Measurements from ENCODE around the gene EPHB1. TPM values are rescaled to one million over a fixed set of nuclear protein-coding genes. Genes with fewer than 3 reads are reported as not detected.

Gene EPHB1
- polyA plus RNA-seq, 1 donor from 2014 or later = 18.7 TPM

DNA sequence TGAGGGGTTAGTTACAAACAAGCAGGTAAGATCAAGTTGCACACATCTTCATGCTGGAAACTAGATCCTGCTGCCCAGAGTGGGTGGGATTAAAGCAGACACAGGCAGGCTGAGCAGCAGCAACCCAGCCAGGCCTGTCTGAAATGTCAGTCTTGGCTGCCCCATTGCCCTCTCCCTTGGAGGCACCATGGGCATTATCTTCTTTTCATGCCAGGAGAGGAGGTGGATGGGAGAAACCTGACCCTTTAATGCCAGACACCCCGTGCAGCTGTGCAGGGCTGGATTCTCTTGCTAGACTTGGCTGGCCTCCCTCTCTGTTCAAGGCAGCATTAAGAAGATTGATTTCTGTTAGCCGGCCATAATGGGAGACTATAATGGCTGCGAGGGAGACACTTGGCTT lies 23.0 kb upstream of the EPHB1 start:
- H3K36me3 ChIP-seq (ENCODE audit: insufficient read depth, low read length) = no peaks in the 10 kb centered on the region
- no peak overlapping the region for H3K27ac ChIP-seq (ENCODE audit: low read length)
- H3K79me2 ChIP-seq (replicated peaks; ENCODE audit: insufficient read depth, low read length) = no peaks in the 10 kb centered on the region
- H3K9me3 ChIP-seq (ENCODE audit: low read length) = no peaks in the 10 kb centered on the region
- no peaks in the 10 kb centered on the region for H4K20me1 ChIP-seq (ENCODE audit: insufficient read depth)
- no peak overlapping the region for H3K9ac ChIP-seq (ENCODE audit: low read length)
- TF ChIP-seq RAD21 (conservative IDR thresholded peaks at IDR 0.05) (no peak), EP300 (conservative IDR thresholded peaks at IDR 0.05; ENCODE audit: poor library complexity, severe bottlenecking) (no peak)
- no peak overlapping the region for H2AFZ ChIP-seq (ENCODE audit: low read depth, low read length)
- H3K27me3 ChIP-seq (ENCODE audit: insufficient read depth, low read depth, low read length) = no peaks in the 10 kb centered on the region
- no peaks in the 10 kb centered on the region for H3F3A ChIP-seq (ENCODE audit: insufficient read depth, low read length, poor library complexity, severe bottlenecking)
- H3K9me2 ChIP-seq (ENCODE audit: insufficient read depth, low read length) = no peaks in the 10 kb centered on the region
- no peak overlapping the region for H3K4me3 ChIP-seq (ENCODE audit: low read length)
- H3K4me2 ChIP-seq (ENCODE audit: low read length) = no peak overlapping the region

DNA sequence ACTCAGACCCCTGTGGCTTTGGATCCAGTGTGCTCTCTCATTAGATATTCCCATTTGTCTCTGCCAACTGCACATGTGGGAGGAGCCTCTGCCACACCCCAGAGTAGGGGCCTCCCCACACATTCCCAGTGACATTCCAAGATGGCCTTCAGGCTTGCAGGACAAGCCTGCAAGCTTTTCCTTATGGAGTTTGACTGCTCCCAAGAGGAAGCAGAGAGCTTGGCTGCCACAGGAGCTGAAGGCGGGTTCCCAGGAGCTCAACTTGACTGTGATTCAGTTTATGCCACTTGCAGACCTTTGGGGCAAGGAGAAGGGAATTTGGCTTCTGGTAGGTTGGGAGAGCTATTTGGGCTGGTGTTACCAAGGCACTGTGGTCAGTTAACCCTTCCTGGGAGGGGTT lies 22.5 kb upstream of the EPHB1 start:
- Histone ChIP-seq H3K36me3 (ENCODE audit: insufficient read depth, low read length) (no peaks in the 10 kb centered on the region), H2AFZ (ENCODE audit: low read depth, low read length) (no peak overlapping the region), H3K9ac (ENCODE audit: low read length) (no peak overlapping the region), H4K20me1 (ENCODE audit: insufficient read depth) (no peaks in the 10 kb centered on the region), H3K9me3 (ENCODE audit: low read length) (no peaks in the 10 kb centered on the region), H3K27me3 (ENCODE audit: insufficient read depth, low read depth, low read length) (no peaks in the 10 kb centered on the region), H3K4me2 (ENCODE audit: low read length) (no peak overlapping the region), H3K9me2 (ENCODE audit: insufficient read depth, low read length) (no peaks in the 10 kb centered on the region), H3K27ac (ENCODE audit: low read length) (no peak overlapping the region), H3K79me2 (replicated peaks; ENCODE audit: insufficient read depth, low read length) (no peaks in the 10 kb centered on the region), H3K4me3 (ENCODE audit: low read length) (no peak overlapping the region), H3F3A (ENCODE audit: insufficient read depth, low read length, poor library complexity, severe bottlenecking) (no peaks in the 10 kb centered on the region)
- TF ChIP-seq TAF1 (IDR thresholded peaks at IDR 0.05; ENCODE audit: low read depth) (no peak), EP300 (conservative IDR thresholded peaks at IDR 0.05; ENCODE audit: poor library complexity, severe bottlenecking) (no peak), MXI1 (conservative IDR thresholded peaks at IDR 0.05; ENCODE audit: poor library complexity, severe bottlenecking) (no peak), EZH2 (IDR thresholded peaks at IDR 0.05; ENCODE audit: borderline replicate concordance, insufficient read depth, low read length, poor library complexity, severe bottlenecking) (no peak), RAD21 (conservative IDR thresholded peaks at IDR 0.05) (no peak), SMC3 (conservative IDR thresholded peaks at IDR 0.05; ENCODE audit: poor library complexity) (no peak), POLR2AphosphoS5 (IDR thresholded peaks at IDR 0.05) (no peak)
- TF ChIP-seq, protein P1, sequence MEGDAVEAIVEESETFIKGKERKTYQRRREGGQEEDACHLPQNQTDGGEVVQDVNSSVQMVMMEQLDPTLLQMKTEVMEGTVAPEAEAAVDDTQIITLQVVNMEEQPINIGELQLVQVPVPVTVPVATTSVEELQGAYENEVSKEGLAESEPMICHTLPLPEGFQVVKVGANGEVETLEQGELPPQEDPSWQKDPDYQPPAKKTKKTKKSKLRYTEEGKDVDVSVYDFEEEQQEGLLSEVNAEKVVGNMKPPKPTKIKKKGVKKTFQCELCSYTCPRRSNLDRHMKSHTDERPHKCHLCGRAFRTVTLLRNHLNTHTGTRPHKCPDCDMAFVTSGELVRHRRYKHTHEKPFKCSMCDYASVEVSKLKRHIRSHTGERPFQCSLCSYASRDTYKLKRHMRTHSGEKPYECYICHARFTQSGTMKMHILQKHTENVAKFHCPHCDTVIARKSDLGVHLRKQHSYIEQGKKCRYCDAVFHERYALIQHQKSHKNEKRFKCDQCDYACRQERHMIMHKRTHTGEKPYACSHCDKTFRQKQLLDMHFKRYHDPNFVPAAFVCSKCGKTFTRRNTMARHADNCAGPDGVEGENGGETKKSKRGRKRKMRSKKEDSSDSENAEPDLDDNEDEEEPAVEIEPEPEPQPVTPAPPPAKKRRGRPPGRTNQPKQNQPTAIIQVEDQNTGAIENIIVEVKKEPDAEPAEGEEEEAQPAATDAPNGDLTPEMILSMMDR (IDR thresholded peaks at IDR 0.05; ENCODE audit: poor library complexity, severe bottlenecking) = no peak
- TF ChIP-seq, protein P2, sequence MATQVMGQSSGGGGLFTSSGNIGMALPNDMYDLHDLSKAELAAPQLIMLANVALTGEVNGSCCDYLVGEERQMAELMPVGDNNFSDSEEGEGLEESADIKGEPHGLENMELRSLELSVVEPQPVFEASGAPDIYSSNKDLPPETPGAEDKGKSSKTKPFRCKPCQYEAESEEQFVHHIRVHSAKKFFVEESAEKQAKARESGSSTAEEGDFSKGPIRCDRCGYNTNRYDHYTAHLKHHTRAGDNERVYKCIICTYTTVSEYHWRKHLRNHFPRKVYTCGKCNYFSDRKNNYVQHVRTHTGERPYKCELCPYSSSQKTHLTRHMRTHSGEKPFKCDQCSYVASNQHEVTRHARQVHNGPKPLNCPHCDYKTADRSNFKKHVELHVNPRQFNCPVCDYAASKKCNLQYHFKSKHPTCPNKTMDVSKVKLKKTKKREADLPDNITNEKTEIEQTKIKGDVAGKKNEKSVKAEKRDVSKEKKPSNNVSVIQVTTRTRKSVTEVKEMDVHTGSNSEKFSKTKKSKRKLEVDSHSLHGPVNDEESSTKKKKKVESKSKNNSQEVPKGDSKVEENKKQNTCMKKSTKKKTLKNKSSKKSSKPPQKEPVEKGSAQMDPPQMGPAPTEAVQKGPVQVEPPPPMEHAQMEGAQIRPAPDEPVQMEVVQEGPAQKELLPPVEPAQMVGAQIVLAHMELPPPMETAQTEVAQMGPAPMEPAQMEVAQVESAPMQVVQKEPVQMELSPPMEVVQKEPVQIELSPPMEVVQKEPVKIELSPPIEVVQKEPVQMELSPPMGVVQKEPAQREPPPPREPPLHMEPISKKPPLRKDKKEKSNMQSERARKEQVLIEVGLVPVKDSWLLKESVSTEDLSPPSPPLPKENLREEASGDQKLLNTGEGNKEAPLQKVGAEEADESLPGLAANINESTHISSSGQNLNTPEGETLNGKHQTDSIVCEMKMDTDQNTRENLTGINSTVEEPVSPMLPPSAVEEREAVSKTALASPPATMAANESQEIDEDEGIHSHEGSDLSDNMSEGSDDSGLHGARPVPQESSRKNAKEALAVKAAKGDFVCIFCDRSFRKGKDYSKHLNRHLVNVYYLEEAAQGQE (IDR thresholded peaks at IDR 0.05; ENCODE audit: borderline replicate concordance) = no peak

DNA sequence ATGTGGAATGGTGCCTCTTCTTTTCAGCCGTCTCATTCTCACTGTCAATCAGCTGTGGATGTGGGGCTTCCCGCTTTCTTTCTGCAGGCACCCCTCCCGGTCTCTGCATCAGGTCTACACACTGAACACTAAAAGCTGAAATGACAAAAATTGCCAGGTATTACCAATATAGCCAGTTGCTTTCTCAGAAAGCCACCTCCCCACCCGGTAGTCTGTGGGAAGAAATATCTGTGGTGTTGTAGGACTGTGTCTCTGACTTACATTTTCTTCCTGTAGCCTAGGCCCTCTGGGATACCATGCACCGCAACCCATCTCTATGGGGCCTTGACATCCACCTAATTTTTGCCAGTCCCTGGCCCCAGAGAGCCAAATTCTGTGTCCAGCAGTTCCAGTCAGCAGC lies 19.2 kb upstream of the EPHB1 start:
- no peak overlapping the region for H3K4me2 ChIP-seq (ENCODE audit: low read length)
- H3K4me3 ChIP-seq (ENCODE audit: low read length) = no peak overlapping the region
- no peaks in the 10 kb centered on the region for H3K79me2 ChIP-seq (replicated peaks; ENCODE audit: insufficient read depth, low read length)
- H2AFZ ChIP-seq (ENCODE audit: low read depth, low read length) = no peak overlapping the region
- no peaks in the 10 kb centered on the region for H4K20me1 ChIP-seq (ENCODE audit: insufficient read depth)
- no peaks in the 10 kb centered on the region for H3K9me2 ChIP-seq (ENCODE audit: insufficient read depth, low read length)
- H3F3A ChIP-seq (ENCODE audit: insufficient read depth, low read length, poor library complexity, severe bottlenecking) = no peaks in the 10 kb centered on the region
- no peak overlapping the region for H3K9ac ChIP-seq (ENCODE audit: low read length)
- H3K27ac ChIP-seq (ENCODE audit: low read length) = no peak overlapping the region
- no peaks in the 10 kb centered on the region for H3K36me3 ChIP-seq (ENCODE audit: insufficient read depth, low read length)
- H3K27me3 ChIP-seq (ENCODE audit: insufficient read depth, low read depth, low read length) = no peaks in the 10 kb centered on the region
- no peaks in the 10 kb centered on the region for H3K9me3 ChIP-seq (ENCODE audit: low read length)
- TF ChIP-seq EP300 (conservative IDR thresholded peaks at IDR 0.05; ENCODE audit: poor library complexity, severe bottlenecking) (no peak), POLR2AphosphoS5 (IDR thresholded peaks at IDR 0.05) (no peak), TAF1 (IDR thresholded peaks at IDR 0.05; ENCODE audit: low read depth) (no peak), RAD21 (conservative IDR thresholded peaks at IDR 0.05) (no peak), SMC3 (conservative IDR thresholded peaks at IDR 0.05; ENCODE audit: poor library complexity) (no peak), EZH2 (IDR thresholded peaks at IDR 0.05; ENCODE audit: borderline replicate concordance, insufficient read depth, low read length, poor library complexity, severe bottlenecking) (no peak), MXI1 (conservative IDR thresholded peaks at IDR 0.05; ENCODE audit: poor library complexity, severe bottlenecking) (no peak)
- TF ChIP-seq, protein P2 (IDR thresholded peaks at IDR 0.05; ENCODE audit: borderline replicate concordance) = no peak
- TF ChIP-seq, protein P1 (IDR thresholded peaks at IDR 0.05; ENCODE audit: poor library complexity, severe bottlenecking) = no peak
